H1 (cell line): ENCODE measurements around the gene NCBP1. TPM values are rescaled to one million over a fixed set of nuclear protein-coding genes. Genes with fewer than 3 reads are reported as not detected.

Experiments
- CTCF ChIP-seq, 3 experiments: IDR thresholded peaks; 1 replicate in 2 of 3; 2 replicates in 1 of 3; pipeline versions ENCODE4 v1.5.1 to v1.6.1; 2011; ENCODE audit warnings: low read length in 3 of 3, mild to moderate bottlenecking in 3 of 3, inconsistent platforms in 2 of 3, low read depth in 1 of 3, moderate library complexity in 1 of 3; ENCODE audit not compliant: insufficient read depth in 1 of 3; ENCODE audit errors: control extremely low read depth in 1 of 3
- JUND ChIP-seq: IDR thresholded peaks from 2 replicates; pipeline ENCODE4 v1.6.1; 2011; ENCODE audit warnings: mild to moderate bottlenecking, improper control_type of control experiment, low read length
- KDM4A ChIP-seq: IDR thresholded peaks from one replicate; pipeline ENCODE4 v1.7.1; 2012; ENCODE audit warnings: low read depth, mild to moderate bottlenecking, moderate library complexity, low read length, inconsistent platforms; ENCODE audit not compliant: severe bottlenecking
- NRF1 ChIP-seq: IDR thresholded peaks from 2 replicates; pipeline ENCODE4 v1.6.1; 2011; ENCODE audit warnings: mild to moderate bottlenecking, low read depth, low read length, improper control_type of control experiment
- SUZ12 ChIP-seq: fragments of 200-600 bp; sonication (generic); IDR thresholded peaks from 2 replicates; pipeline ENCODE4 v1.6.1; 2012; ENCODE audit warnings: mild to moderate bottlenecking, inconsistent platforms, low read length, moderate library complexity, mixed read lengths
- ZNF274 ChIP-seq: IDR thresholded peaks from 2 replicates; pipeline ENCODE4 v1.7.0; 2012; ENCODE audit warnings: low read length, borderline replicate concordance; ENCODE audit errors: extremely low read depth
- polyA plus RNA-seq, 7 experiments: library from polyadenylated mRNA; depleted of rRNA in 3 of 7; stranded (reverse) in 5 of 7; unstranded in 2 of 7; fragments of >200 nt in 5 of 7; fragments of 200-250 nt in 2 of 7; gene quantifications; 1 replicate in 5 of 7; 2 replicates in 1 of 7; 4 replicates in 1 of 7; pipeline versions ENCODE4 v1.2.1 to v1.2.3, GENCODE V29; 2011 to 2013; ENCODE audit warnings: missing spikeins in 2 of 7, mixed read lengths in 2 of 7
- total RNA-seq: library from RNA; stranded (reverse); fragmentation: NEBNext Ultra II Directional; extraction: Animal tissue kit (Norgen Biotek cat#: 25700); gene quantifications from 2 replicates; pipeline ENCODE4 v1.2.1, GENCODE V29; 2021
- TF ChIP-seq, protein P1 (sequence below): IDR thresholded peaks from 2 replicates; pipeline ENCODE4 v1.6.1; 2012; ENCODE audit warnings: low read length, inconsistent platforms

NCBP1 gene
- total and polyA plus RNA-seq, 2 of the 8 experiments (the other 6 are each of a cell fraction or from before 2014, with no cell fraction given) = 14.7 to 54.0 TPM

- TF ChIP-seq ZNF274 (no peak), SUZ12 (no peak), NRF1 (no peak), CTCF (IDR thresholded peaks at IDR 0.05; ENCODE audit: control extremely low read depth in 1 of 3, insufficient read depth in 1 of 3, low read depth in 1 of 3, low read length in 3 of 3) (no peak), JUND (no peak), KDM4A (no peak)
- TF ChIP-seq, protein P1, sequence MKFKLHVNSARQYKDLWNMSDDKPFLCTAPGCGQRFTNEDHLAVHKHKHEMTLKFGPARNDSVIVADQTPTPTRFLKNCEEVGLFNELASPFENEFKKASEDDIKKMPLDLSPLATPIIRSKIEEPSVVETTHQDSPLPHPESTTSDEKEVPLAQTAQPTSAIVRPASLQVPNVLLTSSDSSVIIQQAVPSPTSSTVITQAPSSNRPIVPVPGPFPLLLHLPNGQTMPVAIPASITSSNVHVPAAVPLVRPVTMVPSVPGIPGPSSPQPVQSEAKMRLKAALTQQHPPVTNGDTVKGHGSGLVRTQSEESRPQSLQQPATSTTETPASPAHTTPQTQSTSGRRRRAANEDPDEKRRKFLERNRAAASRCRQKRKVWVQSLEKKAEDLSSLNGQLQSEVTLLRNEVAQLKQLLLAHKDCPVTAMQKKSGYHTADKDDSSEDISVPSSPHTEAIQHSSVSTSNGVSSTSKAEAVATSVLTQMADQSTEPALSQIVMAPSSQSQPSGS = no peak
These were observed 39.7 kb upstream of the NCBP1 start (continued) for GRCh38 chr9:97593960-97594359.
